Gastrocnemius medialis (tissue), 4 donors: Measurements from ENCODE around the gene CPA4. TPM values are rescaled to one million over a fixed set of nuclear protein-coding genes. Genes with fewer than 3 reads are reported as not detected.
"Not testable (repeated sequence)": the region's sequence is repeated elsewhere in the genome, so short reads cannot be mapped to it uniquely, and the experiment has no call there.

ENCODE experiments used
- ATAC-seq, 2 donors: fragments of 150-250 bp; one replicate each; pipeline ENCODE4 v1.9.1; 2016
- DNase-seq, 2 donors: peaks; one replicate each; pipeline ENCODE4 v3.0.0-alpha.2; 2019
- H3K27ac ChIP-seq, 4 donors: fragments of 200-600 bp; sonication (generic); 1 replicate in 1 of 4; 2 replicates in 3 of 4; pipeline ENCODE4 v1.5.1; 2016 to 2018; ENCODE audit warnings: mild to moderate bottlenecking in 2 of 4, moderate library complexity in 1 of 4
- H3K27me3 ChIP-seq, 3 donors: fragments of 200-600 bp; sonication (generic) in 2 of 3; 1 replicate in 1 of 3; 2 replicates in 2 of 3; pipeline versions ENCODE4 v1.5.1 to v1.6.0; 2016 to 2019; ENCODE audit warnings: mild to moderate bottlenecking in 1 of 3, moderate library complexity in 1 of 3
- H3K36me3 ChIP-seq, 2 donors: fragments of 200-600 bp; sonication (generic) in 1 of 2; one replicate each; pipeline ENCODE4 v1.5.1; 2017 to 2018
- H3K4me1 ChIP-seq, 2 donors: fragments of 200-600 bp; sonication (generic) in 1 of 2; one replicate each; pipeline ENCODE4 v1.5.1; 2016 to 2017; ENCODE audit warnings: mild to moderate bottlenecking in 2 of 2
- H3K4me3 ChIP-seq, 4 donors: fragments of 200-600 bp; sonication (generic) in 3 of 4; 1 replicate in 1 of 4; 2 replicates in 3 of 4; pipeline ENCODE4 v1.5.1; 2016 to 2019; ENCODE audit warnings: mild to moderate bottlenecking in 2 of 4
- H3K9me3 ChIP-seq, 3 donors: fragments of 200-600 bp; sonication (generic) in 2 of 3; 1 replicate in 1 of 3; 2 replicates in 2 of 3; pipeline ENCODE4 v1.5.1; 2016 to 2019
- POLR2A ChIP-seq, 2 donors: fragments of 450-650 bp; IDR thresholded peaks; one replicate each; pipeline ENCODE4 v1.6.1; 2017; ENCODE audit warnings: antibody characterized with exemption in 2 of 2, mild to moderate bottlenecking in 2 of 2, moderate library complexity in 2 of 2
- in situ Hi-C, 4 donors: fragments of 200-750 bp; cut with MboI; loops; one replicate each; pipeline versions ENCODE4 v1.15.0 to v1.8.0; 2017; ENCODE audit warnings: low sequenced_read_pairs in 4 of 4
- intact Hi-C: fragments of 100-400 bp; cut with DNase I; formaldehyde crosslinking; loops from one replicate; pipeline ENCODE4 v1.15.1; 2023; ENCODE audit warnings: low total_unique reads
- total RNA-seq, 4 donors: library from RNA; depleted of rRNA; stranded (reverse); fragments of >200 nt; gene quantifications; one replicate each; pipeline versions ENCODE4 v1.1.0 to v1.2.3, GENCODE V29; 2016
- TF ChIP-seq, protein P1 (sequence below), 5 experiments: fragments of 450-650 bp in 3 of 5; fragments of 200-600 bp in 2 of 5; sonication (generic) in 2 of 5; IDR thresholded peaks in 4 of 5; conservative IDR thresholded peaks in 1 of 5; 1 replicate in 4 of 5; 2 replicates in 1 of 5; pipeline ENCODE4 v1.5.1; 2016 to 2019; ENCODE audit warnings: antibody characterized with exemption in 5 of 5, mild to moderate bottlenecking in 3 of 5, moderate library complexity in 3 of 5

CPA4 gene
- total RNA-seq, 4 donors from 2014 or later: not detected

DNA sequence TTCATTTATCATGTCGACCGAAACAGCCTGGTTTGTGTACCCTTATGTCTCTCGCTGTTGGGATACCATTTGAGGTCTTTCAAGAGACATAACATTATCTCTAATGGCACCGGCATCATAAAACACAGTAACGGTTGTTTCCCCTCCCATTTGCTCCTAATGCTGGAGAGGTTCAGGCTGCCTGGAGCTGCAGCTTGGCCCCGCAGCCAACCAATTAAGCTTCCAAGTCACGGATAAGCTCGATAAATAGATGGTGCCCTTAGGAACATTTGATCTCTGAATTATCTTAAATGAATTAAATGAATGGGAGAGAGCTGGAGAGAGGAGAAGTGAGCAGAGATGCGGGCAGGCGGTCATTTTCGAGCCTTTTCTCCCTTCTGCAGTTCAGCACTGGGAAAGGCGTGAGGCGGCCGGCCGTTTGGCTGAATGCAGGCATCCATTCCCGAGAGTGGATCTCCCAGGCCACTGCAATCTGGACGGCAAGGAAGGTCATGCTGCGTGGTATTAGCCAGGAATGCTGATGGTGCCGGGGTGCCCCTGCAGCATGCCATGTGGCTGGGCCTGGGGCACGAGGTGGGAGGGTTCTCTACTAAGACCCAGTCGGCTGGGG, 12.6 kb downstream of the CPA4 start:
- ATAC-seq: no peak
- TF ChIP-seq, protein P1, sequence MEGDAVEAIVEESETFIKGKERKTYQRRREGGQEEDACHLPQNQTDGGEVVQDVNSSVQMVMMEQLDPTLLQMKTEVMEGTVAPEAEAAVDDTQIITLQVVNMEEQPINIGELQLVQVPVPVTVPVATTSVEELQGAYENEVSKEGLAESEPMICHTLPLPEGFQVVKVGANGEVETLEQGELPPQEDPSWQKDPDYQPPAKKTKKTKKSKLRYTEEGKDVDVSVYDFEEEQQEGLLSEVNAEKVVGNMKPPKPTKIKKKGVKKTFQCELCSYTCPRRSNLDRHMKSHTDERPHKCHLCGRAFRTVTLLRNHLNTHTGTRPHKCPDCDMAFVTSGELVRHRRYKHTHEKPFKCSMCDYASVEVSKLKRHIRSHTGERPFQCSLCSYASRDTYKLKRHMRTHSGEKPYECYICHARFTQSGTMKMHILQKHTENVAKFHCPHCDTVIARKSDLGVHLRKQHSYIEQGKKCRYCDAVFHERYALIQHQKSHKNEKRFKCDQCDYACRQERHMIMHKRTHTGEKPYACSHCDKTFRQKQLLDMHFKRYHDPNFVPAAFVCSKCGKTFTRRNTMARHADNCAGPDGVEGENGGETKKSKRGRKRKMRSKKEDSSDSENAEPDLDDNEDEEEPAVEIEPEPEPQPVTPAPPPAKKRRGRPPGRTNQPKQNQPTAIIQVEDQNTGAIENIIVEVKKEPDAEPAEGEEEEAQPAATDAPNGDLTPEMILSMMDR (IDR thresholded peaks at IDR 0.05 in 4 of 5, conservative IDR thresholded peaks at IDR 0.05 in 1 of 5): no peak
- no peak for TF ChIP-seq POLR2A (IDR thresholded peaks at IDR 0.05)

DNA sequence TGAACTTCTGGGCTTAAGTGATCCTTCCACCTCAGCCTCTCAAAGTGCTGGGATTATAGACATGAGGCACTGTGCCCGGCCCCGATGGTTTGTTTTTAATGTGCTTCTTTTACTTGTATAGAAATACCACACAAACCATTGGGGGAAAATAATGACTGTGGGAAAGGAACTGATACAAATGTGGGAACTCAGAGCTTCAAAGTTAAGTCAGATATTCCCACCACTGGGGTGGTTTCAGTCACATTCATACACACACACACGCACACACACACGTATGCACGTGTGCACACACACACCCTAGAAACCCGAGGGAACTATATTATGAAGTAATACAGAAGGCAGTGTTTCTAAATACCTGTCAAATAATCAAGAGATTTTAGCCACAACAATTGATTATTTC, 17.0 kb downstream of the CPA4 start:
- in situ Hi-C loops: no loop called here
- Histone ChIP-seq H3K27ac (no peak overlapping the region), H3K4me3 (no peak overlapping the region), H3K9me3 (no peaks in the 10 kb centered on the region), H3K36me3 (no peaks in the 10 kb centered on the region), H3K27me3 (no peaks in the 10 kb centered on the region), H3K4me1 (no peaks in the 10 kb centered on the region)
- DNase-seq (no peak), ATAC-seq (no peak)
- intact Hi-C loops: no loop called here
- TF ChIP-seq, protein P1 (IDR thresholded peaks at IDR 0.05 in 4 of 5, conservative IDR thresholded peaks at IDR 0.05 in 1 of 5): no peak
- TF ChIP-seq POLR2A (IDR thresholded peaks at IDR 0.05): no peak

More for the DNA sequence above, 12.6 kb downstream of the CPA4 start:
- no peak overlapping the region for H3K27ac ChIP-seq
- in situ Hi-C loops (no loop called here), intact Hi-C loops (no loop called here)
- no peak for DNase-seq
- H3K4me1 ChIP-seq: no peaks in the 10 kb centered on the region
- H3K4me3 ChIP-seq: no peak overlapping the region
- no peaks in the 10 kb centered on the region for H3K36me3 ChIP-seq
- H3K9me3 ChIP-seq: no peaks in the 10 kb centered on the region
- H3K27me3 ChIP-seq: no peaks in the 10 kb centered on the region

DNA sequence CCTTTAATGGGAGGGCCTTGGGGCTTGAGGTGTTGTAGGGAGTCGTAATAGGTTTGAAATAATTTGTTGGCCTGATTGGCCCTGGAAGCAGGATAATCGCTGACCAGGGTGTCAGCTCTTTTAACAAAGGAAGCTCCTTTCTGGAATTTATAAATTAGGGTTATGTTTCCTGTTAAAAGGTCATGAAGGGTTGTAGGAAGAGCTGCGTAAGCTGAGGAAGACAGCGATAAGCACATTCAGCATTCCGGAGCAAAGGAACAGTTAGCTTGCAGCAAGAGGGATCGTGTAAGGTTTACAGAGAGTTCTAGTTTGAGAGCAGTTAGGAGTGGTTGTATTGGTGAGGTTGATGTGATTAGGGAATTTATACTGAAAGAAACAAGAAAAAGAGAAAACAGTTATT, 21.3 kb downstream of the CPA4 start:
- intact Hi-C loops (no loop called here), in situ Hi-C loops (no loop called here)
- Histone ChIP-seq H3K27me3 (no peaks in the 10 kb centered on the region), H3K4me1 (no peaks in the 10 kb centered on the region), H3K27ac (no peak overlapping the region), H3K4me3 (no peak overlapping the region), H3K36me3 (no peaks in the 10 kb centered on the region), H3K9me3 (no peaks in the 10 kb centered on the region)
- ATAC-seq (no peak), DNase-seq (no peak)
- TF ChIP-seq POLR2A (IDR thresholded peaks at IDR 0.05): no peak
- TF ChIP-seq, protein P1 (IDR thresholded peaks at IDR 0.05 in 4 of 5, conservative IDR thresholded peaks at IDR 0.05 in 1 of 5): no peak

DNA sequence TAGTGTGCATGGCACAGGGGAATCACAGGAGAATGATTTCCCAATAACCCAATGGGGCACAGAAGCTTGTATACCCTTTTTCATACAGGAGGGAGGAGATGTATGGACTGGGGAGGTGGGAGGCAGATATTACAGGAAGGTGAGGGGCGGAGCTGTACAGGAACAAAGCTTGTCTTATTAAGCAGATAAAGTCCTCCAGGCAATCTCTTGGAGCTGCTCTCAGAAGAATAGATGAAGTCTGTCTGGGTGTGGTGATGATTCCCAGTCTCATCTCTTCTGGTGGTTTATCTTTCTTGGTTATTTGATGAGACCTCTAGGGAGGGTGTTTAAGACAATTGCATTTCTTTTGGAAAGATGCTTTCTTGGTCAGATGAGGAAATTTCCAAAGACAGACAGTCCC, 26.6 kb downstream of the CPA4 start:
- Histone ChIP-seq H3K9me3 (no peaks in the 10 kb centered on the region), H3K4me3 (no peak overlapping the region), H3K27ac (no peak overlapping the region), H3K27me3 (no peaks in the 10 kb centered on the region), H3K4me1 (no peaks in the 10 kb centered on the region), H3K36me3 (no peaks in the 10 kb centered on the region)
- in situ Hi-C loops (no loop called here), intact Hi-C loops (no loop called here)
- DNase-seq (no peak), ATAC-seq (no peak)
- no peak for TF ChIP-seq POLR2A (IDR thresholded peaks at IDR 0.05)

DNA sequence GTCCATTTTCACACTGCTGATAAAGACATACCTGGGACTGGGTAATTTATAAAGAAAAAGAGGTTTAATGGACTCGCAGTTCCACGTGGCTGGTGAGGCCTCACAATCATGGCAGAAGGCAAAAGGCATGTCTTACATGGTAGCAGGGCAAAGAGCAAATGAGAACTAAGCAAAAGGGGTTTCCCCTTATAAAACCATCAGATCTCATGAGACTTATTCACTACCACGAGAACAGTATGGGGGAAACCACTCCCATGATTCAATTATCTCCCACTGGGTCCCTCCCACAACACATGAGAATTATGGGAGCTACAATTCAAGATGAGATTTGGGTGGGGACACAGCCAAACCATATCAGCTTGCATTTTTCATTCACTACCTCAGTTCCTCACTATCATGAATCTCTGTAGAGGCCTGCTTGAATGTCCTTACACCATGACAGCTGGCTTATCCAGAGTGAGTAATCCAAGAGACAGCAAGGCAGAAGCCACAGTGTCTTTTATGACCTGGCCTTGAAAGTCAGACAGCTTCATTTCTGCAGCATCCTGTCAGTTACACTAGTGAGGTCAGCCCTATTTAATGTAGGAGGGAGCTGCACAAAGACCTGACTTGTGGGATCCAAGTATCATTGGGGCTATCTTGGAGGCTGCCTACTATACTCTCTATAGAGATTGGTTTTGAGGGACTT, 28.7 kb downstream of the CPA4 start:
- H3K27me3 ChIP-seq, H3K4me1 ChIP-seq, ATAC-seq, DNase-seq, intact Hi-C loops, H3K4me3 ChIP-seq, H3K27ac ChIP-seq, H3K9me3 ChIP-seq, H3K36me3 ChIP-seq, in situ Hi-C loops: not testable (repeated sequence)
